HG02610 (cell line): Measurements from ENCODE around the gene CLASP1.
"Not testable (repeated sequence)": the region's sequence is repeated elsewhere in the genome, so short reads cannot be mapped to it uniquely, and the experiment has no call there.

Source experiments
- ATAC-seq: cut with Tn5 transposase; IDR thresholded peaks from one replicate; pipeline ENCODE4 v1.9.1; 2021; ENCODE audit warnings: mild to moderate bottlenecking, moderate library complexity; ENCODE audit not compliant: unreplicated experiment

The CLASP1 gene

DNA sequence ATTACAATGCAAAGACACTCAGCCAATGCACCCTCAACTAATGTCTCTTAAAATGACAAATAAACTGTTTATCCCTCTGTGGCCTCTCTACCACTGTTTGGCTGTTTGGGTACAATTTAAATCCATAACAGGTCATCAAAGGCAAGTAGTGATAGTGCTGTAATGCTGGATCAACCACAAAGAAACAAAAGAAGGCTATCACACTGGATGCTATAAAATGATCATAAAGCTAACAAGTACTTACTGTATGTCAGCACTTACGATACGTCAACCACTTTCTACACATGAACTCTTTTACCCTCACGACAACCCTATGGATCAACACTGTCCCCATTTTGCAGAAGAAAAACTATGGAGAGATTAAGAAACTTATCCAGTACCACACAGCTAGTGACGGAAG, 64.5 kb downstream of the CLASP1 start:
- ATAC-seq, result no peak

GRCh38 chr2:121583555-121583954, 65.7 kb downstream of the CLASP1 start:
- no peak for ATAC-seq

DNA sequence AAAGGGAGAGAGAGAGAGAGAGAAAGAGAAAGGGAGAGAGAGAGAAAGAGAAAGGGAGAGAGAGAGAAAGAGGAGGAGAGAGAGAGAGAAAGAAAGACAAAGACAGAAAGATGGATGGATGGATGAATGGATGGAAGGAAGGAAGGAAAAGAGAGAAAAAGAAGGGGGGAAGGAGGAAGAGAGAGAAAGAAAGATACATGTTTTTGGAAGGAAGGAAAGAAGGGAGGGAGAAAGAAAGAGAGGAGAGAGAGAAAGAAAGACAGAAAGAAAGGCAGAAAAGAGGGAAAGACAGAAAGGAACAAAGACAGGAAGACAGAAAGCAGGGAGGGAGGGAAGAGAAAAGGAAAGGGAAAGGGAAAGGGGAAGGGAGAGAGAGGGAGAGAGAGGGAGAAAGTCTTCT, 67.0 kb downstream of the CLASP1 start:
- no peak for ATAC-seq

DNA sequence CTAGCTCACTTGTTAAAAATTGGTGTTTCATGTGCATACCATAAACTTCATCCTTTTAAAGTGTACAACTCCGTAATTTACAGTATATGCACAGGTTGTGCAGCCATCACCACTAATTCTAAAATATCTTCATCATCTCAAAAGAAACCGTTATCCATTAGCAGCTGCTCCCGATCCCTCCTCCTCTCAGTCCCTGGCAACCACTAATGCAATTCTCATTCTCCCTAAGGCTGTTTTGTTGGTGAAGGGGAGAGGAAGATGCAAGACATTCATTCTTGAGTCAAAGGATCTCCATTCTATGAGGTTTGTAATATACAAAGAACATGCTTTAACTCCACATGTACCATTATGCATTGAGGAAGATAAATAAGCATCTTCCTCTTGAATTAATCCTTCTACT, 70.0 kb downstream of the CLASP1 start:
- no peak for ATAC-seq

GRCh38 chr2:121577381-121577780, 71.9 kb downstream of the CLASP1 start:
- ATAC-seq, result no peak

DNA sequence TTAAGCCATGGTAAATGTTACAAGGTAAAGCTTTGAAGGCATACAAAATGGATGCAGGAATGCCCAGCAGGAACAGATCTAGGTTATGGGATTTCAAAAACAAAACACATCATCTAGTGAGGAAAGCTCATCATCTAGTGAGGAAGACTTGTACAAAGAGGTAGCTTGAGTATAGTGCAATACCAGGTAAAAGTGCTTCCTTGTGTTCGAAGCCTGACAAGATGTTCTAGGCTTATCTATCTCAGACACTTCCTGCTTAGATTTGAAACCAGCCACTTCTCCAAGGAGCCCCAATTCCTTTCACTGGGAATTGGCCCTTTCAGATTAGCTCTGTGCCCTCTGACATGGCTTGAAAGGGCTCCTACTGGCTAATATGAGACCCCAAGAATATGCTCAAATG, 73.0 kb downstream of the CLASP1 start:
- ATAC-seq, result no peak

GRCh38 chr2:121575800-121576199, 73.5 kb downstream of the CLASP1 start:
- no peak for ATAC-seq

DNA sequence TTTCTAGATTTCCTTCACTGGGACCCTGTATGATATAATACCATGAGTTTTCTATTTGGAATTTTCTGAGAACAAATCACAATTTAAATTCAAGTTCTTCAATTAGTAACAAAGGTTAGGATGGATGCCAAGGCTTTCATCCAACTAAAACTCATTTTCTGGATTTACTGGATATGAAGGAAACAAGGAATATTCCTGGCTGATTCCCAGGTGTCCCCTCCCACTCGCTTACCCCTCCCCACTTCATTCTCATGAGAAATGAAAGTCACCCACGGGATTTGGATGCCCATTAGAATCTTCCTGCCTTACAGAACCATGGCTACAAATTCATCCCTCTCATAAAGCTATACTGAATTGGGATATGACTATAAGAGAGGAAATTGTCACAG, 78.6 kb downstream of the CLASP1 start:
- no peak for ATAC-seq

DNA sequence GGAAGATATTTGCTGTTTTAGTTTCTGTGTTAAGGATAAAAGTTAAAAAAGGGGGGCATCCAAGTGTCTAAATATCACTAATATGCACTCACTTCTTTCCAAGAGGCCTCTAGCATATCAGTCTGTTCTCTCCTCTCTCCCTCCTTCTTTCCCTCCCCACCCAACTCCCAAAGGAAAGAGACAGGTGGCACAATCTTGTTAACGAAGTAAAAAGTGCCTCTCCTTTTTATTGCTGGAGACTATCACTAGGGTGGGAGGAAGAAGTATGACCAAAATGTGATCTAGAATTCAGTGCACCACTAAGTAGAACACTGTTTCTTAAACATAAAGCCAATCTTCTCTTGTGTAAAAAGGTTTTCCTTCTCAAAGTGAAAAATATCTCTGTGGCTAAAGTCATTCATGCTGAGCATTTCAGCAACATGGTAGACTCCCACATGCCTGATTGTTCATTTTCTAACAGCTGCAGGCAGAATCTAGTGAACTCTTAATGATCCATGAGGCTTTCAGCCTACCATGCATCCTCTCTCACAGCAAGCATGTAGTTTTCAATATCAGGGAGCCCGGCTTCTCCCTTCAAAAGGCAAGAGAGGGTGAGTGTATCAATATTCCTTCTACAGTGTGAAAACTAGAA, 79.1 kb downstream of the CLASP1 start:
- ATAC-seq, result peak; percentile 54

- ATAC-seq, result no peak
Observed at GRCh38 chr2:121567957-121568409, 81.3 kb downstream of the CLASP1 start.

DNA sequence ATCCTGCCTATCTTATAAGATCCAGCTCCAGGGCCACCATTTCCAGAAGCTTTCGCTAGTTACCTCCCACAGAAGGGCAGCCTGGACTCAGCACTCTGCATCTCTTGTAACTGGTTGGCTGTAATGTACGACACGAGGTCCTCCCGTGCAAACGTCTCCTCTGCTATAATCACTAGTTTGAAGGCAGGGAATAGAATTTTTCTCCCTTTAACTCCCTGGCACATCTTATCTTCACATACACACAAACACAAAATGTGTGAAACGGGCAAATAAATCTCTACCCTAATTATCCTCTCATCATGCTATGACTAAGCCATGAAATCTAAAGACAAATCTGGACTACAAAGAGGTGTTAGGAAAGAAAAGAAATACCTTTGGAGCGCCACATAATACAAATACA, 81.8 kb downstream of the CLASP1 start:
- no peak for ATAC-seq

DNA sequence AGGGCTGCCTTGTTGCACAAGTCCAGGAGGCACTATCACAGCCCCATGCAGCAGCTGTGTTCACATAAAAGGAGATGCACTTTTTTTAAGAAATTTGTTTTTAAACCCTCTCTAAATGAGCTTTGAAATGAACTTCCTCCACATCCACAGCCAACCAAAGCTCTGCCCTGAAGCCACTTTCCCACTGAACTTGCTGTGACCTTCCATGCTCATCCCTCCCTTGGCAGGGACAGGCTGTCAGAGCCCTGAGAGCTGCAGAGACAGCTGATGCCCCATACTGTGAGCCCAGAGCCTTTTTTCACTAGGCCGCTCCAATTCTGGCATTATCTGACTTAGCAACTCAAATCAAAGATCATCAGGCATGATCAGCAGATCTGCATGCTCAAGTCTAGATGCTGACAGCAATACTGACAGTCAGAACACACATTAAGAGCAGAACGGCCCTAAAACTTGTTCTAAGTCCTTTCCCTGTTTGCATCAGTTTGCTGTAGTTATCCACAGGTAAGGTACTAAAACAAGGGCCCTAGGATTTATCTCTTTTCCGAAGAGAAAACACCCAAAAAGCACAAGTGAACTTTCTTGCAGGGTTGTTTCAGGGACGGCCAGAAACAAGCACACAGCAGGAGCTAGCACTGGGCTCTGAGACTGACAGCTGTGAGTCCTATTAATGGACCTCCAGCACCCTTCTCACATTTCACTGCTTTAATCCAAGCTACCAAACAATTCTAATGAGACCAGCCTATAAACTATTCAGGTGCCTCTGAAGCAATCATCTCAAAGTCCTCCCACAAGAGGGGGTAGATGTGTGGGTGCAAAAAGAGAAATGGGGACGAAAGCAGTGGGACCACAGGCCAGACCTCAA, 83.6 kb downstream of the CLASP1 start:
- no peak for ATAC-seq

GRCh38 chr2:121564905-121565304, 84.4 kb downstream of the CLASP1 start:
- ATAC-seq, result no peak

DNA sequence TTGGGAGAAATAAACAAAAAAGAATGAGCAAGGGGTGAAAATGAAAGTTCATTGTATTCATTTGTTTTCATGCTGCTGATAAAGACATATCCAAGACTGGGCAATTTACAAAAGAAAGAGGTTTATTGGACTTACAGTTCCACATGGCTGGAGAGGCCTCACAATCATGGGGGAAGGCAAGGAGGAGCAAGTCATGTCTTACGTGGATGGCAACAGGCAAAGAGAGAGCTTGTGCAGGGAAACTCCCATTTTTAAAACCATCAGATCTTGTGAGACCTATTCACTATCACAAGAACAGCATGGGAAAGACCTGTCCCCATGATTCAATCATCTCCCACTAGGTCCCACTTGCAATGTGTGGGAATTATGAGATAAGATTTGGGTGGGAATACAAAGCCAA, 85.5 kb downstream of the CLASP1 start:
- not testable (repeated sequence) for ATAC-seq

GRCh38 chr2:121562269-121563176, 86.7 kb downstream of the CLASP1 start:
- peak; percentile 52 for ATAC-seq

DNA sequence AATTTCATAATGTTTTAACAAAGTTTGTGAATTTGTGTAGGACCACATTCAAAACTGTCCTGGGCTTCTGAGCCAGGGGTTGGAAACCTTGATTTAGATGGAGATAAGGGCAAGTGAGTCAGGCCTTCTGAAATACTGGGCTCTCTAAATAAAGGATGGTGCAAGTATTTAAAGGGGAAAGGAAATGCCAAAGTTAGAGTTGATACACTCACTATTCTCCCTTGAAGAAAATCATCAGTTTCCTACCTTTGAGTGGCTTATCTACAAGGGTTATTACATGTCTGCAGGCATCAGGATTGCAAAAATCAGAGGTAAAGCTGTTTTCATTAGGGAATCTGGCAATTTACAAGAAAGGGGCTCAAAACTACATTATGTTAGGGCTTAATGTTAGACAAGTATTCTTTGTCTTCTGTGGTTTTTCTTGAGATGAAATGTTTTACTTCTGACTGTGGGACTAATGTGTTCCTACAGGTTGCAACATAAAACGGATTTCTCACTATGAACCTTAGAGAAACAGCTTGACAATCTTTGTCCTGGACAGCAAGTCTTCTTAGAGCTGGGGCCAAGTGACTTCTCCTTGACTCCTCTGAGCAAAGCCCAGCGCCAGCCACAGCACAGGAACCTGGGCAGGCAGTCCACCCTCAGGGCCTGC, 87.5 kb downstream of the CLASP1 start:
- no peak for ATAC-seq

GRCh38 chr2:121558329-121558728, 90.9 kb downstream of the CLASP1 start:
- ATAC-seq, result peak; percentile 62

DNA sequence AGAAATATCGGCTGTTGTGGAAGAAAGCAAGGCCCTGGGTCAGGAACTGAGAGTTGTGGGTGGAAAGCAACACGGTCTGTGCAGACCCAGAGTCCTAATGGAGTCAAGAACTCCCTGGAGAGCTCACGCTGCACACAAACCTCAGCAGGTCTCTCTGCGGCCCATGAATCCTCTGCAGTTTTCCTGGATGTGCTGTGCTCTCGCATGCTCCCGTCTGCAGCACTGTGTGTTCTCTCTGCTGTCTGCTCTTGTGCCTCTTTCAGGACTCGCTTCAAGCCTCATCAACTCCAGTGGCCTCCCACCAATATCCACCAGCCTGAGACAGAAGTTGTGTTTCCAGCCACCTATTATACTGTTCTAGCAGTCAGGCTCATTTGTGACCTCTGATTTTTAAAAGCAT, 94.3 kb downstream of the CLASP1 start:
- ATAC-seq, result no peak

- ATAC-seq, result peak; percentile 77
Observed at GRCh38 chr2:121552477-121553180, 96.6 kb downstream of the CLASP1 start.

DNA sequence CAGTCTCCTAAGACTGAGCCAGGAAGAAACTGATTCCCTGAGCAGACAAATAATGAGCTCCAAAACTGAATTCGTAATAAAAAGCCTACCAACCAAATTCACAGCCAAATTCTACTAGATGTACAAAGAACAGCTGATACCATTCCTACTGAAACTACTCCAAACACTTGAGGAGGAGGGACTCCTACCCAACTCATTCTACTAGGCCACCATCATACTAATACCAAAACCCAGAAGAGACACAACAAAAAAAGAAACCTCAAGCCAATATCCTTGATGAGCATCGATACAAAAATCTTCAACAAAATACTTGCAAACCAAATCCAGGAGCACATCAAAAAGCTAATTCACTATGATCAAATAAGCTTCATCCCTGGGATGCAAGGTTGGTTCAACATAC, 98.6 kb downstream of the CLASP1 start:
- no peak for ATAC-seq
